ENCODE measurements around the gene CREG2. TPM values are rescaled to one million over a fixed set of nuclear protein-coding genes. Genes with fewer than 3 reads are reported as not detected.

The CREG2 gene
- polyA plus RNA-seq, 1 of the 3 experiments (the other 2 are of a cell fraction), result 1.4 TPM

DNA sequence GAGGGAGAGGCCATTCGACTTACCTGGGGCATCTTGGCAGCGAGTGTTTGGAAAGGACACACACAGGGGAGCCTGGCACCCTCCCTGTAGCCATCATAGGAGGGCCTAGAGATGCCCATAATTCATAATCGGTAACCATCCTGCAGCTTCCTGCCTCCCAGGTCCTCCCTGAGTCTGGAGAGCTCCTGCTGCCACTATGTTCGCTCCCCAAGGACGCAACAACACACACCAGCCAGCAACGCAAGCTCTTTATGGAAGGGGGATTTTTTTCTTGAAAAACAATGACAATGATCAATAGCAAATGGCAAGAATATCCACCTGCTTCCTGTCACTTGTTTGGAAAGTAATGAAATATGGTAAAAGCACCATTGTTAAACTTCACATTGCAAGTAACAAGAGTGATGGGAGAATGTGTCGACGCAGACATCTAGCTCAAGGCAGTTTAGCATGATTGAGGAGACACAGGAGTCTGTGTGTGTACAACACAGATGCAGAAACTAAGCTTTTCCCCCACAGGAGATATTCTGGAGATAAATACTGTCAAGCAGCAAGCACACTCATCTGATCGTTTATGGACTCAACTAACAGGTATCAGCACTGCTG lies 24.9 kb upstream of the CREG2 start:
- H3K4me1 ChIP-seq (ENCODE audit: control insufficient read depth in 1 of 2, insufficient read depth in 2 of 2, low read depth in 1 of 2, low read length in 1 of 2), result peaks cover 0 to 12% of the 10 kb centered on the region in 2 experiments; a peak in 1 of 4 replicates
- no peak overlapping the region for H3K4me3 ChIP-seq (ENCODE audit: low read depth in 2 of 2, low read length in 1 of 2)
- H3K27me3 ChIP-seq (ENCODE audit: insufficient read depth), result no peaks in the 10 kb centered on the region
- H3K9me2 ChIP-seq, result no peaks in the 10 kb centered on the region
- CTCF ChIA-PET, result interaction anchor here (0.6 to 1.8 kb wide), 6 partner anchors 9 to 608 kb away, joined by 3 to 6 read pairs (median 4); no protein-coding TSS in a partner anchor
- H2AFZ ChIP-seq (ENCODE audit: low read depth), result no peak overlapping the region
- TF ChIP-seq GATA2 (CRISPR knock-in tag; IDR thresholded peaks at IDR 0.05) (0 out of 2 replicates have a peak, but pooled peaks have one; percentile 11), FOSL2 (IDR thresholded peaks at IDR 0.05; ENCODE audit: borderline replicate concordance, low read depth) (no peak)
- H3K36me3 ChIP-seq (replicated peaks in 1 of 2; ENCODE audit: control insufficient read depth in 1 of 2, insufficient read depth in 2 of 2, low read length in 1 of 2), result no peaks in the 10 kb centered on the region
- no peak for DNase-seq
- WGBS (ENCODE audit: low lambda C conversion rate), result 66% methylated on average over 9 of the region's 9 CpGs
- no peaks in the 10 kb centered on the region for H3F3A ChIP-seq (replicated peaks; ENCODE audit: insufficient read depth)
- H3K4me2 ChIP-seq, result no peak overlapping the region
- H3K79me2 ChIP-seq (ENCODE audit: insufficient read depth), result no peaks in the 10 kb centered on the region
- POLR2A ChIA-PET, result no interaction called here
- no peaks in the 10 kb centered on the region for H3K9me3 ChIP-seq
- no peaks in the 10 kb centered on the region for H4K20me1 ChIP-seq (ENCODE audit: insufficient read depth)
- no peak overlapping the region for H3K9ac ChIP-seq
- H3K27ac ChIP-seq (ENCODE audit: low read depth in 2 of 2, low read length in 1 of 2), result no peak overlapping the region

DNA sequence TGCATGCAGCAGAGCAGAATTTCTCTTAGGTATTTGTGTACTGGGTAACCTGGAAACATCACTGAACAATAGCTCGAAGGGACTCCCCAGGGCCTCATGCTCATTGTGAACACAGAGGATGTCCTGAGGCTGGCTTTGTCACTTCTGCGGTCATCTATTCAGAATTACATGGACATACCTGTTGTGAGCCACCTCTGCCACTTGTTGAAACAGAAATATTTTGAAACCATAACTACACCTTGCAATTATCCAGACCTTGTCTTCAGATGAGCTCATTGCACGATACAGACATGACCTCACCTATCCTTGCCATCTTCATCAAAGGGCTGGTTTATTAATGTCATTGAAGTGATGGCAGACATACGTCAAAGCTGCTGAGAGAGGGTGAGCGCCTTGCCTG lies 23.4 kb upstream of the CREG2 start:
- H3K36me3 ChIP-seq (replicated peaks in 1 of 2; ENCODE audit: control insufficient read depth in 1 of 2, insufficient read depth in 2 of 2, low read length in 1 of 2), result no peaks in the 10 kb centered on the region
- H3K9ac ChIP-seq, result no peak overlapping the region
- no peak overlapping the region for H3K4me2 ChIP-seq
- H3K79me2 ChIP-seq (ENCODE audit: insufficient read depth), result no peaks in the 10 kb centered on the region
- no peak overlapping the region for H3K4me3 ChIP-seq (ENCODE audit: low read depth in 2 of 2, low read length in 1 of 2)
- ChIA-PET CTCF (interaction anchor here (0.6 to 1.8 kb wide), 2 partner anchors 8 to 46 kb away, joined by 3 to 8 read pairs; no protein-coding TSS in a partner anchor), POLR2A (no interaction called here)
- no peaks in the 10 kb centered on the region for H3K9me3 ChIP-seq
- H3K27me3 ChIP-seq (ENCODE audit: insufficient read depth), result no peaks in the 10 kb centered on the region
- no peaks in the 10 kb centered on the region for H4K20me1 ChIP-seq (ENCODE audit: insufficient read depth)
- H3K27ac ChIP-seq (ENCODE audit: low read depth in 2 of 2, low read length in 1 of 2), result no peak overlapping the region
- H3K4me1 ChIP-seq (ENCODE audit: control insufficient read depth in 1 of 2, insufficient read depth in 2 of 2, low read depth in 1 of 2, low read length in 1 of 2), result peaks cover 0 to 12% of the 10 kb centered on the region in 2 experiments; a peak in 1 of 4 replicates
- 85% methylated on average over 4 of the region's 5 CpGs for WGBS (ENCODE audit: low lambda C conversion rate)
- no peaks in the 10 kb centered on the region for H3K9me2 ChIP-seq
- TF ChIP-seq GATA2 (CRISPR knock-in tag; IDR thresholded peaks at IDR 0.05), result no peak
- TF ChIP-seq RFX5 (IDR thresholded peaks at IDR 0.05; ENCODE audit: low read length), result no peak
- TF ChIP-seq, protein P1, sequence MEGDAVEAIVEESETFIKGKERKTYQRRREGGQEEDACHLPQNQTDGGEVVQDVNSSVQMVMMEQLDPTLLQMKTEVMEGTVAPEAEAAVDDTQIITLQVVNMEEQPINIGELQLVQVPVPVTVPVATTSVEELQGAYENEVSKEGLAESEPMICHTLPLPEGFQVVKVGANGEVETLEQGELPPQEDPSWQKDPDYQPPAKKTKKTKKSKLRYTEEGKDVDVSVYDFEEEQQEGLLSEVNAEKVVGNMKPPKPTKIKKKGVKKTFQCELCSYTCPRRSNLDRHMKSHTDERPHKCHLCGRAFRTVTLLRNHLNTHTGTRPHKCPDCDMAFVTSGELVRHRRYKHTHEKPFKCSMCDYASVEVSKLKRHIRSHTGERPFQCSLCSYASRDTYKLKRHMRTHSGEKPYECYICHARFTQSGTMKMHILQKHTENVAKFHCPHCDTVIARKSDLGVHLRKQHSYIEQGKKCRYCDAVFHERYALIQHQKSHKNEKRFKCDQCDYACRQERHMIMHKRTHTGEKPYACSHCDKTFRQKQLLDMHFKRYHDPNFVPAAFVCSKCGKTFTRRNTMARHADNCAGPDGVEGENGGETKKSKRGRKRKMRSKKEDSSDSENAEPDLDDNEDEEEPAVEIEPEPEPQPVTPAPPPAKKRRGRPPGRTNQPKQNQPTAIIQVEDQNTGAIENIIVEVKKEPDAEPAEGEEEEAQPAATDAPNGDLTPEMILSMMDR (IDR thresholded peaks at IDR 0.05), result no peak
- no peak for TF ChIP-seq CHD2 (IDR thresholded peaks at IDR 0.05; ENCODE audit: low read length, partially characterized antibody)
- no peak for TF ChIP-seq YY1 (IDR thresholded peaks at IDR 0.05; ENCODE audit: low read depth)
- no peak for TF ChIP-seq FOXM1 (IDR thresholded peaks at IDR 0.05; ENCODE audit: low read depth)
- TF ChIP-seq SMC3 (IDR thresholded peaks at IDR 0.05; ENCODE audit: low read depth, low read length), result no peak
- TF ChIP-seq TCF12 (IDR thresholded peaks at IDR 0.05), result no peak
- no peak for TF ChIP-seq RXRA (IDR thresholded peaks at IDR 0.05; ENCODE audit: borderline replicate concordance, low read depth)
- TF ChIP-seq, protein P2, sequence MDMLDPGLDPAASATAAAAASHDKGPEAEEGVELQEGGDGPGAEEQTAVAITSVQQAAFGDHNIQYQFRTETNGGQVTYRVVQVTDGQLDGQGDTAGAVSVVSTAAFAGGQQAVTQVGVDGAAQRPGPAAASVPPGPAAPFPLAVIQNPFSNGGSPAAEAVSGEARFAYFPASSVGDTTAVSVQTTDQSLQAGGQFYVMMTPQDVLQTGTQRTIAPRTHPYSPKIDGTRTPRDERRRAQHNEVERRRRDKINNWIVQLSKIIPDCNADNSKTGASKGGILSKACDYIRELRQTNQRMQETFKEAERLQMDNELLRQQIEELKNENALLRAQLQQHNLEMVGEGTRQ (IDR thresholded peaks at IDR 0.05; ENCODE audit: borderline replicate concordance, low read depth, low read length), result no peak
- no peak for TF ChIP-seq FOXJ3 (CRISPR knock-in tag; IDR thresholded peaks at IDR 0.05)
- no peak for TF ChIP-seq TAF1 (IDR thresholded peaks at IDR 0.05; ENCODE audit: borderline replicate concordance, low read depth, low read length)
- no peaks in the 10 kb centered on the region for H3F3A ChIP-seq (replicated peaks; ENCODE audit: insufficient read depth)
- H2AFZ ChIP-seq (ENCODE audit: low read depth), result no peak overlapping the region
- no peak for DNase-seq
